Cardiac fibroblast (primary cell): ENCODE measurements around the gene RHCG.

Experiments used
- DNase-seq, 2 donors: peaks; one replicate each; pipeline versions ENCODE4 v3.0.0 to v3.0.0-alpha.2; 2010; ENCODE audit warnings: low read depth in 2 of 2
- H3K4me3 ChIP-seq, 2 donors: replicated peaks in 1 of 2; 1 replicate in 1 of 2; 2 replicates in 1 of 2; pipeline ENCODE4 v1.5.1; 2011; ENCODE audit warnings: low read depth in 2 of 2, low read length in 2 of 2, mild to moderate bottlenecking in 2 of 2, moderate library complexity in 1 of 2
- TF ChIP-seq, protein P1 (sequence below): IDR thresholded peaks from one replicate; pipeline ENCODE4 v1.5.1; 2011; ENCODE audit warnings: low read depth, mild to moderate bottlenecking, low read length, inconsistent platforms

The RHCG gene

DNA sequence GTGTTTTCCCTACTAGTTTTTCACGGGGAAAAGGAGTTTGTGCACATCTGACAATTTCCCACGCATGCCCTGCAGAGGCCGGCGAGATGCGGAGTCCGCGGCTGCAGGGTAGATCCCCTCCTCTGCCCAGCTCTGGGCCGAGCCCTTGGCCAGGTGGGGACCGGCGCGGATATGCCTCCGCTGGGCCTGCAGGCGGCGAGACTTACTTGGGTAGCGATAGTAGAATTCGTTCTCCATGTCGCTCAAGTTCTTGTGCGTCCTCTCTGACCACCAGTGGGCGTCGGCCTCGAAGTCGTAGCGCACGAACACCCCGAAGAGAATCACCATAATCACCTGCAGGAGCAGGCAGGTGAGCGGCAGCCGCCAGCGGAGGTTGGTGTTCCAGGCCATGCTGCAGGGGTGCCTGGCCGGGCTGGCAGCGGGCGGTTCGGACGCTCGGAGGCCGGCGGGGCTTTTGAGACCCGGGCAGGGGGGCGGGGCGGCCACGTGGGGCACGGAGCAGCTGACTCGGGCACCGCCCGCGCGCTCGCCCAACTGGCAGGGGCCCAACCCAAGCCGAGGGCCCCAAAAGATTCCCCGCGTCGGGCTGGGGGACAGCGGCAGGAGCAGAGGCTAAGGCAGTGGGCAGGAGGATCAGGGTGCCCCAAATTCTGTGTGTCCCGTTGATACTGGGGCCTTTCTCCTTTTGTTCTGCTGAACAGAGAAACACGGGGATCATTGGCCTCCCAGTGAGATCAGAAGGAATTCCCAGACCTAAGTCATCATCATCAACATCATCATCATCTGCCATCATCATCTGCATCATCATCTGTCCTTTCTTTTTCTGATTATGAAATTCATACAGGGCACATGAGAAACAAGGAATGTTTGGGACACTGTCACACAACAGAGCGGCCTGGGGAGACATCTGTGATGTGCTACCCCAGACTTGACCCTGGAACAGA, at the start of gene RHCG:
RHCG (minus strand) TSS at position 429 of the 944 bp plus-strand sequence; CDS start at position 390, 39 bp downstream.
- peak within 1 kb of the TSS in 1 of 2 donors; percentile 23 for H3K4me3 ChIP-seq

DNA sequence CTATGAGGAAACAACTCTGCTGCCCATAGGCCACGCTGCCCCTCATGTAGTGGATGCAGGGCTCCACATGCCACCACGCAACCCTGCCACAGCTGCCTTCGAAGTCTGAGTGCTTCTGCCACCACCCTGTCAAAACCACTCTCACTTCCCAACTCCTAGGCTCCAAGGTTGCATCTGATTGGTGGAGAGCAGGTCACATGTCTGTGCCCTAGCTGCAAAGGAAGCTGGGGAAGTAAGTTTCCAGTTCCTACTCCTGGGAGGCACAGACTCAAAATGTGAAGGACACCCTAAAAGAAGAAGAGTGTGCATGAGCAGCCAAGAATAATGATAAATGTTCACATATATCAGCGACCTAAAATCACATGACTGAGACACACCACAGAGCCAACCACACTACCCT, 47.0 kb upstream of the RHCG start:
- TF ChIP-seq, protein P1, sequence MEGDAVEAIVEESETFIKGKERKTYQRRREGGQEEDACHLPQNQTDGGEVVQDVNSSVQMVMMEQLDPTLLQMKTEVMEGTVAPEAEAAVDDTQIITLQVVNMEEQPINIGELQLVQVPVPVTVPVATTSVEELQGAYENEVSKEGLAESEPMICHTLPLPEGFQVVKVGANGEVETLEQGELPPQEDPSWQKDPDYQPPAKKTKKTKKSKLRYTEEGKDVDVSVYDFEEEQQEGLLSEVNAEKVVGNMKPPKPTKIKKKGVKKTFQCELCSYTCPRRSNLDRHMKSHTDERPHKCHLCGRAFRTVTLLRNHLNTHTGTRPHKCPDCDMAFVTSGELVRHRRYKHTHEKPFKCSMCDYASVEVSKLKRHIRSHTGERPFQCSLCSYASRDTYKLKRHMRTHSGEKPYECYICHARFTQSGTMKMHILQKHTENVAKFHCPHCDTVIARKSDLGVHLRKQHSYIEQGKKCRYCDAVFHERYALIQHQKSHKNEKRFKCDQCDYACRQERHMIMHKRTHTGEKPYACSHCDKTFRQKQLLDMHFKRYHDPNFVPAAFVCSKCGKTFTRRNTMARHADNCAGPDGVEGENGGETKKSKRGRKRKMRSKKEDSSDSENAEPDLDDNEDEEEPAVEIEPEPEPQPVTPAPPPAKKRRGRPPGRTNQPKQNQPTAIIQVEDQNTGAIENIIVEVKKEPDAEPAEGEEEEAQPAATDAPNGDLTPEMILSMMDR, result no peak
- H3K4me3 ChIP-seq, result no peak overlapping the region
- no peak for DNase-seq

More for the DNA sequence above, at the start of gene RHCG:
- TF ChIP-seq, protein P1, result peak; percentile 37
- peak; percentile 50 to 58 for DNase-seq

DNA sequence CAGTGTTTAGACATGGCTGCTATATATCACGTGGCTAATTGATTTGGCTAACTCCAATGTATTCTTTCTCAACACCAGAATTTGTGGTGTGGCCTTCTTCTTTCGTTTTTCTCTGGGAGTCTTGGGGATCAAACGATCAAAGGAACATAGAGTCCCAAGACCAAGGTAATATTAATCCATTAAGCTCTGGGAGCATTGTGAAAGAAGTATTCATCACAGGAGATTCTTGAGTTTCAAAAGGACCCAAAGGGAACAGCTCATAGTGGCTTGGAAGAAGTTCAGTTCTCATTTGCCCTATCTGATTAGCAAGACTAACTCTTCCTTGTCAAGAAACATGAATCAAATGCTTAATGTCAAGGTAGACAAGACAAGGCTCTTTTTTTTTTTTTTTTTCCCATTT, 46.0 kb upstream of the RHCG start:
- no peak for DNase-seq
- H3K4me3 ChIP-seq, result no peak overlapping the region
- TF ChIP-seq, protein P1, result no peak

DNA sequence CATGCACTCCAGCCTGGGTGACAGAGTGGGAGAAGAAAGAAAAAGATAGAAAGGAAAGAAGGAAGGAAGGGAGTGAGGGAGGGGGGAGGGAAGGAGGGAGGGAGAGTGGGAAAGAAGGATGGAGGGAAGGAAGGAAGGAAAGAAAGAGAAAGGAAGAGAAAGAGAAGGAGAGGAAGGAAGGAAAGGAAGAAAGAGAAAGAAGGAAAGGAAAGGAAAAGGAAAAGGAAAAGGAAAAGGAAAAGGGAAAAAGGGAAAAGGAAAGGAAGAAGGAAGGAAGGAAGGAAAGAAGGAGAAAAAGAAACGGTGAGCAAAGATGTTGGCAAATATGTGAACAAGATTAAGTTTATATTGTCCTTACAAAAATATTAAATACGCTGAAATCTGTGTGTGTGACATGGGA, 42.6 kb upstream of the RHCG start:
- no peak overlapping the region for H3K4me3 ChIP-seq
- TF ChIP-seq, protein P1, result no peak
- DNase-seq, result no peak

DNA sequence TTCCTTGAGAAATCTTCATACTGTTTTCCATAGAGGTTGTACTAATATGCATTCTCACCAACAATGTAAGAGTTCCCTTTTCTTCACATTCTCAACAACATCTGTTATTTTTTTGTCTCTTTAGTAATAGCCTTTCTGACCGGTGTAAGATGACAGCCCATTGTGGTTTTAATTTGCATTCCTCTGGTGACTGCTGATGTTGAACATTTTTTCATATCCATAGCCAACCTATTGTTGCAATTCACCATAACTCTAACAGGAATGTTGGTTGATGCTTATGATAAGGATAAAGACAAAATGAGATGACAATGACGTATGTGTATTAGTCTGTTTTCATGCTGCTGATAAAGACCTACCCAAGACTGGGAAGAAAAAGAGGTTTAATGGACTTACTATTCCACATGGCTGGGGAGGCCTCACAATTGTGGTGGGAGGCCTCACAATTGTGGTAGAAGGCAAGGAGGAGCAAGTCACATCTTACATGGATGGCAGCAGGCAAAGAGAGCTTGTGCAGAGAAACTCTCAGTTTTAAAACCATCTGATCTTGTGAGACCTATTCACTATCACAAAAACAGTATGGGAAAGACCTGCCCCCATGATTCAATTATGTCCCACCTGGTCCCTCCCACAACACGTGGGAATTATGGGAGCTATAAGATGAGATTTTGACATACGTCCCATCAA, 37.6 kb upstream of the RHCG start:
- peak; percentile 40 to 77 for DNase-seq
- H3K4me3 ChIP-seq, result no peak overlapping the region
- TF ChIP-seq, protein P1, result no peak

DNA sequence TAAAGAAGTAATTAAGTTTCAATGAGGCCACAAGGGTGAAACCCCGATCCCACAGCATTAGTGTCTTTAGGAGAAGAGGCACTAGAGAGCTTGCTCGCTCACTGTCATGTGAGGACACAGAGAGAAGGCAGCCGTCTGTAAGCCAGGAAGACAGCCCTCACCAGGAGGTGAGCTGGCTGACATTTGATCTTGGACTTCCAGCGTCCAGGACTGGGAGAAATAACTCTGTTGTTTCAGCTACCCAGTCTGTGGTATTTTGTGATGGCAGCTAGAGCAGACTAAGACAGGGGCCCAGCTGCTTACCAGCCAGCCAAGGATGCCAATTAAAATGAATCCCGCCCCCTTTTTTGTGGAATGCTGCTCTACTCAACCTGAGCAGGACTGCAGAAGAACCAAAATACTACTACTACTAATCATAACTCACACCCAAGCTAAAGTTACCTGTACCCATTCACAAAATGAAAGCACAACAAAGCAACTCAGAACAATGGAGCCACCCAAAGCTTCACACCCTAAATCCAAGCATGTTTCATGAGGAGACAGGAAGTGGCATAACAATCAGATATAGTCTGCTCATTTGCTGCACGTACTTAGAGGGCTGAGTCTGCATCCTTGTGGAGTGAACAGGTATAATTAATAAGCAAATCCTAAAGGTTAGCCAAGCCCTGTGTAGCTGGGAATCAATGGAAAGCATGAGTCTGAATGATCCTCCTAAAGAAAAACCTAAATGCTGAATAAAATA, 35.6 kb upstream of the RHCG start:
- H3K4me3 ChIP-seq, result no peak overlapping the region
- DNase-seq, result peak in 1 of 2 donors; percentile 9
- TF ChIP-seq, protein P1, result no peak
